Activated CD4-positive, alpha-beta T cell treated with anti-CD3 and anti-CD28 coated beads for 4 hours (primary cell): ENCODE measurements around the gene VNN1.
"Not testable (repeated sequence)": the region's sequence is repeated elsewhere in the genome, so short reads cannot be mapped to it uniquely, and the experiment has no call there.

Source experiments
- DNase-seq, 2 donors: peaks; one replicate each; pipeline ENCODE4 v3.0.0-alpha.2; 2020

VNN1 gene

DNA sequence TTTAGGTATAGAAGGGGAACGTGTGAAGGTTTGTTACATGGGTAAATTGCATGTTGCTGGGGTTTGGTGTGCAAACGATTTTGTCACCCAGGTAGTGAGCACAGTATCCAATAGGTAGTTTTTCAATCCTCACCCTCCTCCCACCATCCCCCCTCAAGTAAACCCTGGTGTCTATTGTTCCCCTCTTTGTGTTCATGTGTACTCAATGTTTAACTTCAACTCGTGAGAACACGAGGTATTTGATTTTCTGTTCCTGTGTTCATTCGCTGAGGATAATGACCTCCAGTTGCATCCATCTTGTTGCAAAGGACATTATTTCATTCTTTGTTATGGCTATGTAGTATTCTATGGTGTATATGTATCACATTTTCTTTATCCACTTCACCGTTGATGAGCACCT lies 11.6 kb upstream of the VNN1 start:
- no peak for DNase-seq

DNA sequence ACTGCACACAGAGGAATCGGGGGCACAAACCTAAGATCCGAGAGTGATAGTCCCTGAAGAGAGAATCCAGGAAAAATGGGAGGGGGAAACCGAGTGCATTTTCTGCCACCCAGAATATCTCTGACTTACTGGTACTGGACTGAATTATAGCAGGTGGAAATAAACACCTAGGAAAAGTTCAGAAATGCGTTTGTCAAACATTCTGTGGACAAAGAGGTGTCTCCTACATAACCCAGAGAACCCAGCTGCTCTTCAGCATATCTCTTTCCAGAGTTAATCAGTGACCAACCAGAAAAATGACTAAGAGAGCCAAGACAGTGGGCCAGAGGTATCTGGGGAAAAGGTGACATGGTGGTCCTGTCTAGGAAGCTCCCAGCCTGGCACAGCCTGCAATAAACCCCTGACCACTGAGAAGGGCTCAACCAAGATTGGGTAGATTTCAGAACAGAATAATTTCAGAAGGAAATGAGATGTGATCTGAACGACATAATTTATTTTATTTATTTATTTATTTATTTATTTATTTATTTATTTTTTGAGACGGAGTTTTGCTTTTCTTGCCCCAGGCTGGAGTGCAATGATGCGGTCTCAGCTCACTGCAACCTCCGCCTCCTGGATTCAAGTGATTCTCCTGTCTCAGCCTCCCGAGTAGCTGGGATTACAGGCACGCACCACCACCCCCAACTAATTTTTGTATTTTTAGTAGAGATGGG lies 6.0 kb upstream of the VNN1 start:
- DNase-seq = no peak

DNA sequence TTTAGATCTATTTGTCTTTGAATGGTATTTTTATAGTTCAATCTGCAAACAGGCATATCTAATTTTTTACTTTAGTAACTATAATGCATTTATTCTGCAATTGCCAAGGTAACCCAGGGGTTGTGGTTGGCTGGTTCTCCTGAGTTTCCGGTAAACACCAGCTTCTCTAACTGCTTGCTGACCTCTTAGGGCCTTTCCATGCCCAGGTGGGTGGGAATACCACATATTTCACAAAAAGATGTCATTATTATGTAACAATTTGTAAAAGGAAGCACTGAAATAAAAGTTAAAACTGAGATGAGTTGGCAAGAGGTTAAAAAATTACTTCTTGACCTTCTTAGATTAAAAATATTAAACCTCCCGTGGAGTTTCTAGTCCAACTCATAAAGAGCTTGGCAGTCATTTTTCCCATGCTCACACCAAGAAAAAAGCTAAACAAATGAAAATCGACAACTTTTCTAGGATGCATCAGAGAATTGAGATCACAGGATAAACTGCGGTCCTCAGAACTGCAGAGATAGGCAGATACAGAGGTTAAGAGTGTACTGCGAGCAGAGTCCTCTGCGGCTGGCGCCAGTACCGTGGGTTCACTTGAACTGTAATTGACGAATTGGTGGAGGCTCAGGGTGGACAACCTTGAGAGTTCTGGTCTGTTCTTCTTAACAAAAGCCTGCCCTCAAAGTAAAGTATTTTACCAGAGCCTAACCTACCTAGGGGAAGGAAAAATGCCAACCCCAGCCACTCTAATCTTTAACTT lies 2.2 kb upstream of the VNN1 start:
- DNase-seq = no peak

DNA sequence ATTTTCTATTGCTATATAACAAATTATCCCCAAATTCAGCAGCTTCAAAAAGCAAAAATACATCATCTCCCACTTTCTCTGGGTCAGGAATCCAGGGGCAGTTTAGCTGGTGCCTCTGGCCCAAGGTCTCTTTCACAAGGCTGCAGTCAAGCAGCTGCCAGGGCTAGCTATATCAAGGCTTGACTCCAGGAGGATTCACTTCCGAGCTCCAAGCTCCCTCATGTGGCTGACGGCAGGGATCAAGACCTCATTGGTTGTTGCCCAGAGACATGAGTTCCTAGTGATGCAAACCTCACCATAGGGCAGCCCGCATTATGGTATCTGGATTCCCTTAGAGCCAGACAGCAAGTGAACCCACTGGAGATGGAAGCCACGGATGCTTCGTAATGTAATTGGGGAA lies 1.3 kb upstream of the VNN1 start:
- DNase-seq = no peak

DNA sequence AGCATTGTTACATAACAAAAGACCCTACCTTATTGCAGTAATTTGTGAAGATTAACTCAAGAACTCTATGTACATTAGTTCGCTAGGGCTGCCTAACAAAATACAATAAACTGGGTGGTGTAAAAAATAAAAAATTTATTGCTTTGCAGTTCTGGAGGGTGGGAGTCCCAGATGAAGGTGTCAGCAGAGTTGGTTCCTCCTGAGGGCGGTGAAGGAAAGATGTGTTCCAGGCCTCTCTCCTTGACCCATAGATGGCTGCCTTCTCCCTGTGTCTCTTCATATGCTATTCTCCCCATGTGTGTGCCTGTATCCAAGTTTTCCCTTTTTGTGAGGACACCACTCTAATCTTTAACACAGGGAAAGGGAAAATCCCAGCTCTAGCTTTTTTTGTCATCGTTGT lies 305 bp upstream of the VNN1 start:
- no peak for DNase-seq

DNA sequence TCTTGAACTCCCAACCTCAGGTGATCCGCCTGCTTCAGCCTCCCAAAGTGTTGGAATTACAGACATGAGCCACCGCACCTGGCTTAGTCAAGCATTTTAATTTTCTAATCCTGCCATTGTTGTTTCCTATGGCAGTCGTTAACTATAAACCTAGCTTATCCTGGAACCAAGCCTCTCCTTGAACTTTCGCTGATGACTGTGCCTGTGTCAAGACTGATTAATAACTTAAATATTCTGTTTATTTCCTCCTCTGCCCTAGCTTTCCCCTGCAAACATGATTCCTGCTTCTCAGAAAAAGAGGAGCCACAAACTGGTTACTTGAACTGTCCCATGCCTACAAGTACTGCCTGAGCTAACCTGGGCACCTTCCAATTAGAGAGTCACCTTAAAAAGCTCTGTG lies 1.5 kb downstream of the VNN1 start:
- no peak for DNase-seq

DNA sequence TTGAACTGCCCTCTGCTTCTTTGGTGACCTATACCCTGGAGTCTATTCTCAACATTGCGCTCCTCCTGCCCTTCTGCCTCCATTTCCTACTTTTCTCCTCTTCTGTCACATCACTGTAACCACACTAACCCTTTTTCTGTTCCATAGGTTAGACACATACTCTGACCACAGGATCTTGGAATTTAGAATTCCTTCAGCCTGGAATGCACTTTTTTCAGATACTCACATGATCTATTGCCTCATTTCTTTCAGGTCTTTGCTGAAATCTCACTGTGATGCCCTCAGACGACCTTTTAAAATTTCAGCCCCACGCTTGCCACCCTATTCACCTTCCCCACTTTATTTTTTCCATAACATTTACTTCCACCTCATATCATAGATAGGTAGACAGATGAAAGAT lies 5.1 kb downstream of the VNN1 start:
- DNase-seq = no peak

DNA sequence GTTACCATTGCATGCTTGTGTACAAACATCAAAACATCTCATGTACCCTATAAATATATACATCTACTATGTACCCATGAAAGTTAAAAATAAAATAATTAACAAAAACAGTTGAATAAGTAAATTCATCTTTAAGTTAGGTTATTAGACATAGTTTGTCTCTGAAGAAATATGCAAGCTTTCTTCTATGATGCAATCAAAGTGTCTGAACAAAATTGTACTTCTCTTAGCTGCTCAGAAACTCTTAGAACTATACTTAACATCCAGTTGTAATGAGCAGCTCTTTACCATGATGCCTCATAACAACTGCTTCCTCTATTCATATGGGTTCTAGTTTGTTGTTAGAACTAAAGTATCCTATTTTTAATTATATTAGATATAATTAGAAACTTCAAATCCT lies 5.9 kb downstream of the VNN1 start:
- DNase-seq = no peak

DNA sequence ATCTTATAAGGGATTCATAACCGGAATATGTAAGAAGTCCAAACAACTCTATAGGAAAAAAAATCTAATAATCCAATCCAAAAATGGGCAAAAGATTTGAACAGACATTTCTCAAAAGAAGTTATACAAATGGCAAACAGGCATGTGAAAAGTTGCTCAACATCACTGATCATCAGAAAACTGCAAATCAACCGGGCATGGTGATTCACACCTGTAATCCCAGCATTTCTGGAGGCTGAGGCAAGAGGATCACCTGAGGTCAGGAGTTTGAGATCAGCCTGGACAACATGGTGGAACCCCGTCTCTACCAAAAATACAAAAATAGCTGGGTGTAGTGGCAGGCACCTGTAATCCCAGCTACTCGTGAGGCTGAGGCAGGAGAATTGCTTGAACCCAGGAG lies 7.1 kb downstream of the VNN1 start:
- DNase-seq = not testable (repeated sequence)

DNA sequence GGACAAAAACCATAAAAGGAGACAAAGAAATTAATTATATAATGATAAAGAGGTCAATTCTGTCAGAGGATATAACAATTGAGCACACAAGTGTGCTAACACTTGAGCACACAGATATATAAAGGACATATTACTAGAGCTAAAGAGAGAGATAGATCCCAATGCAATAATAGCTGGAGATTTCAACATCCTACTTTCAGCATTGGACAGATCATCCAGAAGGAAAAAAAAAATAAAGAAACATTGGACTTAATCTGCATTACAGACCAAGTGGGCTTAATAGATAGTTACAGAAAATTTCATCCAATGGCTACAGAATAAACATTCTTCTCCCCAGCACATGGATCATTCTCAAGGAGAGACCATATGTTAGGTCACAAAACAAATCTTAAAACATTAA lies 9.9 kb downstream of the VNN1 start:
- DNase-seq = no peak

DNA sequence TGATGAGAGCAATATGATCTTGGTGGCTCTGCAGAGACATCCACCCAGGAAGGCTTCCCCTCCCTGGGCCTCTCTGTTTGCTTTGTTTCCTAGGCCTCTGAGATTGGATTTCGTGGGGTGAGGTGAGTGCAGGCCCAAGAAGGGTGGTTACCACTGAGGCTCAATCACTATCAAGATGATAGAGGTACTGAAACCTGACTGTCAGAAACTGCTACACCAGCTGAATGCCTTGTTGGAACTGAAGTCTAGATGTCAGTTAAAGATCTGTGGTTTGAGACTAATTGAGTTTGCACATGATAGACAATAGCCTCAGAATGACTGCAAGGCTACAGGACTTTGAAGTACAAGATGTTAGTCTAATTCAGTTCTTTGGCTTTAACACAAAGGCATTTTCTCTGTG lies 15.2 kb downstream of the VNN1 start:
- no peak for DNase-seq

DNA sequence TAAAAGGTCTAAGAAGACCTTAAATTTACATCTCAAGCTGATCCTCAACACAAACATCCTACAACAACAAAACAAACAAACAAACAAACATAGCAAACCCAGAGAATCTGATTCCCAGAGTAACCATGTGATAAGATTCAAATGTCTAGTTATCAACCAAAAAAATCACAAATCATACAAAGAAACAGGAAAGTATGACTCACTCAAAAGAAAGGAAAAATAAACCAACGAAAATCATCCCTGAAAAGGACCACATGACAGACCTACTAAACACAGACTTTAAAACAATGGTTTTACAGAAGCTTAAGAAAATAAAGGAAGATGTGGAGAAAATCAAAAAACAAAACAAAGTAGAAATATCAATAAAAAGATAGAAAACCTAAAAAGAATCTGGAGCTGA lies 18.1 kb downstream of the VNN1 start:
- DNase-seq = no peak

DNA sequence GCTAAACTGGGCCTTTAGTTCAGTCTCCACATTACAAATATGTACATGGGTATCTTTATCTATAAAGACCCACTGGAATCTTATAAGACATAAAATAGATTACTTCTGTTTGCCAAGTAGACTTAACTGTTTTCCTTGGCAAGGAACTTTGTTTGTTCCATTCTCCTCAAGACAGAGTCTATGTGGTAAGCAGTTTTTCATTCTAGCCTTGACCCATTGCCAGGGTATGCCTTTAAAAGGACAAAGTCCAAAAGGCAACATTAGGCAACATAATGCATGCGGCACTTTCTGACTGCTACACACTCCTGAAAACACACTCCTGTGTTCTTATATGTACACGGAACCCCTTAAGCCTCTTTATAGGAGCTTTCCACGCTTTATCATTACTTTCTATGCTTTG lies 20.4 kb downstream of the VNN1 start:
- no peak for DNase-seq

DNA sequence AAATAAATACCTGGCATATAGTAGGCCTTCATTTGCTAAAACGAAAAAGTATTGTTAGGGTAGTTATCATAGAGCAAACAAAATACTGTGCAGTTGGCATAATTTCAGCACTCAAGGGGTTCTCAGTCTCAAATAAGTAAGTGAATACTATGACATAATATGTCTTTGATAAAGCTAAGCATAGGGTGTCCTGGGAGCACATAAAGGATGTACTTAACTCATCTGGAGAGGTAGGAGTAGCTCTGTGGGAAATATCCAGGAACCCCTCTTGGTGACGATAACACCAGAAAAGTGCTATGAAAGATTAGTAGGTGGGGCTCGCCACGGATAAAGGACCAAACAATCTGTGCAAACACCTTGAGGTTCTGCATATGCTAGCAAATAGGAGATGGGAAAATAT lies 23.2 kb downstream of the VNN1 start:
- DNase-seq = no peak

DNA sequence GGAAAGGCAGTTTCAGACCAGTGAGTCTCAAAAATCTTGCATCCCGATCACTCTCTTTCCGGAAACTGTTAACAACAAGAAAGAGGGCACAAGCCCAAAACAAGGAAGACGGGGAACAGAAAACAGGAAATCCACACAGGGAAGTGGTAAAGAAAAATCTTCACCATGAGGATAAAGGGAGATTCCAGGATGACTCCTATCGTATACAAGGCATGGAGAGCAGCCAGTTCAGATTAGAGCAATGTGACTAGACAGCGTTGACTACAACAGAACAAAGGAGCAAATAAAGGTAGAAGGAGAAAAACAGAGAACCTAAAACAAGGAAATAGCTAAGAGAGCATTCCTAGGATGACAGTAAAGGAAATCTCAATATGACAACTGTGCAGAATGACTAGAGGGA lies 26.5 kb downstream of the VNN1 start:
- no peak for DNase-seq

DNA sequence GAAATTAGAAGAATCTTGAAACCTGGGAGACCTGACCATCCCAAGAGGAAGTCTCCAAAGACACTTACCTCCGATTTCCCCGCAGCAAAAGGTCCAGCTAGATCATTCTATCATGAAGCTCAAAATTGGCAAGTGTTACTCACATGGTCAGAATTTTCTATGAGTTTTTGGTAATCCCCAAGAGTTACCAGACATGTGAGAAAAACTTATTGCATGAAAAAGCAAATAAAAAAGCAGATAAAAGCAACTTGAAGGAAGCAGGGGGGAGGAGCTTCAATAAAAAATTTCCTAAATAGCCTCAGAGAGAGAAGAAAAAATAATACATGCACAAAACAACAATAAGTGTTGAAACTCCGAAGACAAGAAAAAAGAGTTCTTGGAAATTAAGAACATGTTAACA lies 27.3 kb downstream of the VNN1 start:
- DNase-seq = no peak

DNA sequence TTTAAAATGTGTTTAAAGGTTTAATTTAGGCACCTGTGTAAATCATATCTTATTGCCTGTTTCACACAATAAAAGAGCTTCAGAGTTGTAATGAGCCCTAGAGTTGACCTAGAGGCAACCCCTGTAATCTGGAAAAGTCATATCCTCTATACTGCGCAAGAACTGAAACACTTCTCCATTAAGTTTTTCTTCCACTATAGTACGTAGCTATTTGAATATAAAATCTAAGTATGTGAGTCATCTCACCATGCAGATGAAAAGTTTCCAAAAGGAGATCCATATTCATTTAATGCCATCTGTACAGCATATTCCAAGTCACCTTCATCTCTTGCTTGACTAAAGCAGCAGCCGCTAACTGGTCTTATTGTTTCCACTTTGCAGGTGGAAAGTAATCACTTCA lies 28.8 kb downstream of the VNN1 start:
- DNase-seq = no peak

DNA sequence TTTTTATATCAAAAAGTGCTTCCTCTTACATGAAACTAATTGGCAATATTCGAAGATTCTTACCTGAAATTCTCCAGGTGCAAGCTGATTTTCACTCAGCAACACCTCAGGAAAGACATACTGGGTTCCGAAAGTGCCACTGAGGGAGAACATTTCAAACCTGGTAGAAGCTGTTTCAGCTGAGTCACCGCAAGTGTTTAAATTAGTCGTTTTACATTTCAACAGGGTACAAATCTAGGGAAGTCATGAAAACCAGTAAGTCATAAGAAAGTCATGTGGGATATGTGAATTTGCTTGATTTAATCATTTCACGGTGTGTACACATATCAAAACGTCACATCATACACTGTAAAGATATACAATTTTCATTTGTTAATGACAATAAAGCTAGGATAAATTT lies 29.6 kb downstream of the VNN1 start:
- no peak for DNase-seq

DNA sequence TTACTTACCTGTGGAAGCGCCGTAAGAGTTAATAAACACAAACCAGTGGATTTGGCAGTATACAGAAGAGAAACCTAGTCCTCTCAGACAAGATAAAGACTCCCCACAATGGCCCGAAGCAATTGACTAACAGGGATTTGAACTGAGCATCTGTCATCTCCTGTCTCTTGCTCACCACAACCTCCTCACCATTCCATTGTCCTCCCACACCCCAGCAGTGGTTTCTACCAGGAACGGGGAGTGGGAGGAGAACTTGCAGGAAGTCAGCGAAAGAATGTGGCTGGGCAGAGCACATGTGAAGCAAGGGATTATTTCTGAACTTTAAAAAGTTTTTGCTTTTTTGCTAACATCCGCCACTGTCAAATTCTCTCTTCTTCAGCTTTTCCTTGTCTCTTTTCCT lies 30.3 kb downstream of the VNN1 start:
- DNase-seq = no peak

DNA sequence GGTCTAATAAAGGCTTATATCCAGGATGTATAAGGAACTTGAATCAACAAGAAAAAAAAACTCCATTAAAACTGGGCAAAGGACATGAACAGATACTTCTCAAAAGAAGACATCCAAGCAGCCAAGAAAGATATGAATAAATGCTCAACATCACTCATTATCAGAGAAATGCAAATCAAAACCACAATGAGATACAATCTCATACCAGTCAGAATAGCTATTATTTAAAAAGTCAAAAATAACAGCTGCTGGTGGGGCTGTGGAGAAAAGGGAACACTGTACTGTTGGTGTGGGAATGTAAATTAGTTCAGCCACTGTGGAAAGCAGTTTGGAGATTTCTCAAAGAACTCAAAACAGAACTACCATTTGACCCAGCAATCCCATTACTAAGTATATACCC lies 34.8 kb downstream of the VNN1 start:
- not testable (repeated sequence) for DNase-seq

DNA sequence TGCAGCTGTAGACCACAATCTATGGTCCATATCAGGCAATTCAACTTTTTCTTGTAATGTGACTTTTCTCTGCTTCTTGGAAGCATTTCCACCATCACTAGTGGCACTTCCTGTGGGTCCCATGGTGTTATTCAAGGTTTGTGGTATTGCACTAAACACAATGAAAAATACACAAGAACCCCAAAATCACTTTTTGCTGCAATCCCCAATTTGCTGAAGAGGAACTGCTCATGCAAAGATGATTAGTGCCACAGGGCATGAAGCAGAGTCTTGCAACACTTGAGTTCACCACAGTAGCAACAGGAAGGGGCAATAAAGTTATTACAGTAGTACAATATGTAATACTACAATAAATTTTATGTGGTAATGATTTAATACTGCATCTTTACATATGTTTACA lies 38.1 kb downstream of the VNN1 start:
- DNase-seq = no peak

DNA sequence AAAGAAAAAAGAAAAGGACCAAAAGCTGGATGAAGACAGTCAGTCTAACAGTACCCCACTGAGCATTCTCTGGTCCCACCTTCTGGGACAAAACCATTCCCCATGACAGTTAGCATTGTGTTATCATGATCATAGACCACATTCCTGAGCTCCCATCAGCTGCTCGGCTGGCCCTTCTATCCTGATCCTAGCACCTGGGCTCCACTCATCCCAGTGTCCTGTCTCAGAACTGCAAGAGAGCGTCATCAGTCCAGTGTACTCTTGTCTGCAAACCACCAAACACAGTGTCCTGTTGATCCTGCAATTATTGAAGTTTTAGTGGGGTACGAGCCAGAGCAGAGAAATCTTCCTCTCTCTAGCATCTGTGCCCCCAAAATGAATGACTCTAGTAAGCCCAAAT lies 38.9 kb downstream of the VNN1 start:
- DNase-seq = no peak

DNA sequence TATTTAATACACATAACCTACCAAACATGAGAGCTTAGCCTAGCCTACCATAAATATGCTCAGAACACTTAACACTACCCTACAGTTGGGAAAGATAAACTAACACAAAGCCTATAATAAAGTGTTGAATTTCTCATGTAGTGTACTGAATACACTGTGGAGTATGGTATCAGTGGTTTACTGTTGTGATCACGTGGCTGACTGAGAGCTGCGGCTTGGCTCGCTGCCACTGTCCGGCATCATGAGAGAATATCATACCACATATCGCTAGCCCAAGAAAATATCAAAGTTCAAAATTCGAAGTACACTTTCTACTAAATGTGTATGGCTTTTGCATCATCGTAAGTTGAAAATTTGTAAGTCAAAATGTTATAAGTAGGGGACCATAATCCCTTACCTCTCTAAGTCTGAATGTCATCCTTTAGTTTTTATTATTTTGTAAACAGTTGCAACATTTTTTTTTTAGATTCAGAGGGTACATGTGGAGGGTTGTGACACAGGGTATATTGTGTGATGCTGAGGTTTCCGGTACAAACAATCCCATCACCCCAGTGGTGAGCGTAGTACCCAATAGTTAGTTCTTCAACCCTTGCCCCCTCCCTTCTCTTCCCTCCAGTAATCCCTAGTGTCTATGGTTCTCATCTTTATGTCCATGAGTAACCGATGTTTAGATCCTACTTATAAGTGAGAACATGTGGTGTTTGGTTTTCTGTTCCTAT lies 40.3 kb downstream of the VNN1 start:
- no peak for DNase-seq

DNA sequence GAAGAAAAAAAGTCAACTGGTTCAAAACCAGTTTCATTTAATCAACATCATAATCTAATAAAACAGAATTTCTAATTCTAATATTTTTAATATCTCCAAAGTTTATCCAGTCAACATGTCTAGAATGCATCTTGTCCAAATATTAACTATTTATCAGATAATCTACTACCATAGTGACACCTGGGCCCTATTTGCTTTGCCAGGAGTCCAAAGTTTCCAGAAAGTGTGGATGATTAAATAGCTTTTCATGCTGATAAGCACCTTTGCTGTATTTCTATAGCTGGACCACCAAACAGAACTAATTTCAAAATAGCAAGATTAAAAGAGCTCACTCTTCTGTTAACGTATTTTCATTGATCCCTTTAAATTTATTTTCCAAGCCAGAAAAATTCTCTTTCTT lies 42.6 kb downstream of the VNN1 start:
- no peak for DNase-seq
